K562 (cell line): ENCODE measurements around the gene GNPAT. TPM values are rescaled to one million over a fixed set of nuclear protein-coding genes. Genes with fewer than 3 reads are reported as not detected.

Experiments used
- ATAC-seq: fragments of 200-7000 bp; cut with Tn5 transposase; 3 replicates; pipeline ENCODE4 v1.9.1; 2020; ENCODE audit warnings: moderate library complexity
- BruUV-seq: library from RNA; stranded (reverse); fragments of 400-500 nt; replicated peaks from 2 replicates; lab custom pipeline; 2021; lab: Mats Ljungman, UMichigan
- CTCF ChIA-PET: fragments of 300-600 bp; formaldehyde crosslinking; extraction: SDS; loops from one replicate; lab custom pipeline; 2021; ENCODE audit warnings: low intra/inter-chr PET ratio; lab: Yijun Ruan, JAX
- POLR2A ChIA-PET: fragments of 300-600, 350-650 bp; sonication (Branson Sonifier 250); formaldehyde crosslinking; extraction: SDS; loops from one replicate; lab custom pipeline; 2021; ENCODE audit warnings: antibody characterized with exemption, inconsistent platforms; lab: Yijun Ruan, JAX
- DNase-seq, 4 experiments: peaks; one replicate each; pipeline versions ENCODE4 v3.0.0 to v3.0.0-alpha.2; 2011 to 2018; ENCODE audit warnings: low spot score in 3 of 4, mixed read lengths in 3 of 4; ENCODE audit errors: extremely low read depth in 1 of 4
- FAIRE-seq: peaks from 2 replicates; lab custom pipeline; 2011; peaks lifted over from hg19 to GRCh38; lab: Jason Lieb, UNC
- H2AFZ ChIP-seq: 2 replicates; pipeline ENCODE4 v1.6.0; 2011; ENCODE audit warnings: low read depth, low read length, control low read depth, inconsistent platforms
- H3K27ac ChIP-seq: fragments of 200-600 bp; 3 replicates; pipeline ENCODE4 v1.8.0; 2011; ENCODE audit warnings: low read depth, mild to moderate bottlenecking, control low read depth, inconsistent platforms, low read length, moderate library complexity, mixed read lengths; ENCODE audit errors: extremely low read depth
- H3K27me3 ChIP-seq, 2 experiments: fragments of 300-600 bp in 1 of 2; 2 replicates in 1 of 2; 3 replicates in 1 of 2; pipeline versions ENCODE4 v1.6.0 to v1.8.0; 2011; ENCODE audit warnings: inconsistent platforms in 2 of 2, low read length in 2 of 2, mild to moderate bottlenecking in 1 of 2, mixed read lengths in 1 of 2, moderate library complexity in 1 of 2; ENCODE audit not compliant: control insufficient read depth in 2 of 2, insufficient read depth in 2 of 2
- H3K36me3 ChIP-seq: fragments of 300-600 bp; 3 replicates; pipeline ENCODE4 v1.8.0; 2011; ENCODE audit warnings: mild to moderate bottlenecking, low read length, inconsistent platforms; ENCODE audit not compliant: control insufficient read depth, insufficient read depth
- H3K4me1 ChIP-seq, 2 experiments: fragments of 200-600 bp in 1 of 2; replicated peaks in 1 of 2; 2 replicates in 1 of 2; 3 replicates in 1 of 2; pipeline versions ENCODE4 v1.5.1 to v1.8.0; 2011; ENCODE audit warnings: inconsistent platforms in 2 of 2, low read length in 2 of 2, mild to moderate bottlenecking in 1 of 2, mixed read lengths in 1 of 2, moderate library complexity in 1 of 2; ENCODE audit not compliant: control insufficient read depth in 2 of 2, insufficient read depth in 2 of 2
- H3K4me2 ChIP-seq: 2 replicates; pipeline ENCODE4 v1.6.1; 2011; ENCODE audit warnings: low read length, control low read depth, inconsistent platforms, mixed read lengths; ENCODE audit not compliant: insufficient read depth
- H3K4me3 ChIP-seq: fragments of 200-600 bp; sonication (generic), shearing (Covaris generic); 2 replicates; pipeline ENCODE4 v1.5.1; 2016; ENCODE audit warnings: control low read depth, inconsistent platforms
- H3K79me2 ChIP-seq: fragments of 200-600 bp; 3 replicates; pipeline ENCODE4 v1.8.0; 2011; ENCODE audit warnings: low read length, inconsistent platforms; ENCODE audit not compliant: control insufficient read depth, insufficient read depth
- H3K9ac ChIP-seq, 2 experiments: 2 replicates each; pipeline versions ENCODE4 v1.6.0 to v1.6.1; 2011; ENCODE audit warnings: low read depth in 2 of 2, low read length in 2 of 2, control low read depth in 1 of 2, inconsistent platforms in 1 of 2, mild to moderate bottlenecking in 1 of 2, mixed read lengths in 1 of 2; ENCODE audit not compliant: insufficient read depth in 1 of 2
- H3K9me1 ChIP-seq: one replicate; pipeline ENCODE4 v1.6.0; 2011; ENCODE audit warnings: inconsistent platforms, mild to moderate bottlenecking, low read length, moderate library complexity; ENCODE audit not compliant: control insufficient read depth, insufficient read depth
- H3K9me3 ChIP-seq: replicated peaks from 2 replicates; pipeline ENCODE4 v1.5.1; 2011; ENCODE audit warnings: low read depth, low read length, inconsistent platforms; ENCODE audit not compliant: control insufficient read depth, insufficient read depth
- H4K20me1 ChIP-seq: replicated peaks from 2 replicates; pipeline ENCODE4 v1.6.1; 2011; ENCODE audit warnings: low read length, inconsistent platforms, mixed read lengths; ENCODE audit not compliant: control insufficient read depth, insufficient read depth
- BCOR ChIP-seq: fragments of 450-650 bp; IDR thresholded peaks from 2 replicates; pipeline ENCODE4 v1.6.1; 2016
- C11orf30 ChIP-seq: fragments of 450-650 bp; IDR thresholded peaks from 2 replicates; pipeline ENCODE4 v1.6.1; 2016; ENCODE audit warnings: low read depth, mild to moderate bottlenecking
- CEBPG ChIP-seq, 3 experiments: fragments of 200-800 bp in 1 of 3; sonication (Bioruptor generic) in 1 of 3; sonication (generic) in 1 of 3; formaldehyde crosslinking in 1 of 3; IDR thresholded peaks in 2 of 3; conservative IDR thresholded peaks in 1 of 3; 2 replicates each; pipeline versions ENCODE4 v1.6.1 to v1.8.0; 2016 to 2022; ENCODE audit warnings: missing compliant biosample characterization in 2 of 3, missing genetic modification characterization in 2 of 3, mild to moderate bottlenecking in 1 of 3, missing genetic modification reagents in 1 of 3
- DPF2 ChIP-seq: fragments of 450-650 bp; IDR thresholded peaks from 2 replicates; pipeline ENCODE4 v1.6.1; 2016
- FOXP1 ChIP-seq: sonication (generic); formaldehyde crosslinking; IDR thresholded peaks from 2 replicates; pipeline ENCODE4 v1.8.0; 2022; ENCODE audit warnings: mild to moderate bottlenecking, missing genetic modification reagents
- NR1H2 ChIP-seq: sonication (generic); formaldehyde crosslinking; IDR thresholded peaks from 2 replicates; pipeline ENCODE4 v1.4.0; 2020; ENCODE audit warnings: mild to moderate bottlenecking, missing genetic modification reagents
- PYGO2 ChIP-seq: fragments of 450-650 bp; IDR thresholded peaks from 2 replicates; pipeline ENCODE4 v1.6.1; 2016; ENCODE audit warnings: mild to moderate bottlenecking, missing genetic modification characterization, moderate library complexity, missing compliant biosample characterization
- SRSF9 ChIP-seq: fragments of 200-400 bp; formaldehyde crosslinking; IDR thresholded peaks from 2 replicates; pipeline ENCODE4 v1.6.1; 2017; ENCODE audit warnings: low read depth, low read length, borderline replicate concordance
- ZBTB1 ChIP-seq: sonication (generic); formaldehyde crosslinking; IDR thresholded peaks from 2 replicates; pipeline ENCODE4 v1.8.1; 2023; ENCODE audit warnings: missing genetic modification reagents, low read depth, mild to moderate bottlenecking, borderline replicate concordance
- ZNF253 ChIP-seq: fragments of 250-450 bp; sonication (Bioruptor Pico); conservative IDR thresholded peaks from 2 replicates; pipeline ENCODE4 v1.6.1; 2021; ENCODE audit warnings: mild to moderate bottlenecking
- ZNF41 ChIP-seq: fragments of 250-450 bp; sonication (Bioruptor Pico); conservative IDR thresholded peaks from 2 replicates; pipeline ENCODE4 v1.4.0; 2020; ENCODE audit warnings: mild to moderate bottlenecking
- WGBS: fragments of 100-300 bp; shearing (Covaris generic); methylation state at CpG from one replicate; pipeline ENCODE4 v1.1.6; 2016; ENCODE audit warnings: low coverage, mixed read lengths; ENCODE audit not compliant: insufficient coverage; ENCODE audit errors: missing lambda C conversion rate; 5-methylcytosine and 5-hydroxymethylcytosine counted together
- in situ Hi-C: fragments of 300-500 bp; cut with MboI; formaldehyde crosslinking; loops from 4 replicates; pipeline ENCODE4 v1.15.0; 2018; ENCODE audit warnings: inconsistent platforms, mixed read lengths
- intact Hi-C: fragments of 100-400 bp; cut with micrococcal nuclease; formaldehyde crosslinking; loops from 2 replicates; pipeline ENCODE4 v1.14.2; 2022
- polyA plus RNA-seq, 8 experiments: library from polyadenylated mRNA; depleted of rRNA in 4 of 8; stranded (reverse) in 5 of 8; unstranded in 3 of 8; fragments of >200 nt; fragmentation: Nextera tagmentation in 2 of 8; fragmentation: Illumina TruSeq in 1 of 8; extraction: Ambion mirVana in 2 of 8; extraction: Trizol in 1 of 8; gene quantifications; 2 replicates each; pipeline versions ENCODE4 v1.2.1 to v1.2.3, GENCODE V29; 2011 to 2014; ENCODE audit warnings: inconsistent platforms in 1 of 8, missing spikeins in 1 of 8
- total RNA-seq, 7 experiments: library from RNA; depleted of rRNA in 6 of 7; stranded (reverse); fragments of >200 nt in 6 of 7; fragmentation: Illumina TruSeq in 2 of 7; extraction: Trizol in 2 of 7; gene quantifications; 2 replicates each; pipeline versions ENCODE4 v1.2.1 to v1.2.3, GENCODE V29; 2011 to 2021; ENCODE audit warnings: low replicate concordance in 1 of 7
- TF ChIP-seq, protein P1 (sequence below): fragments of 150-350 bp; conservative IDR thresholded peaks from 2 replicates; pipeline ENCODE4 v1.6.1; 2014; ENCODE audit warnings: low read length
- TF ChIP-seq, protein P2 (sequence below): fragments of 450-650 bp; IDR thresholded peaks from 2 replicates; pipeline ENCODE4 v1.6.1; 2017; ENCODE audit warnings: mild to moderate bottlenecking, moderate library complexity
- TF ChIP-seq, protein P3 (sequence below): sonication (generic); formaldehyde crosslinking; IDR thresholded peaks from 2 replicates; pipeline ENCODE4 v1.8.0; 2023; ENCODE audit warnings: mild to moderate bottlenecking, missing genetic modification reagents

Gene GNPAT
- total and polyA plus RNA-seq, 9 of the 15 experiments (the other 6 are each of a cell fraction or from before 2014, with no cell fraction given) = 32.1 to 68.8 (median 50.7) TPM

DNA sequence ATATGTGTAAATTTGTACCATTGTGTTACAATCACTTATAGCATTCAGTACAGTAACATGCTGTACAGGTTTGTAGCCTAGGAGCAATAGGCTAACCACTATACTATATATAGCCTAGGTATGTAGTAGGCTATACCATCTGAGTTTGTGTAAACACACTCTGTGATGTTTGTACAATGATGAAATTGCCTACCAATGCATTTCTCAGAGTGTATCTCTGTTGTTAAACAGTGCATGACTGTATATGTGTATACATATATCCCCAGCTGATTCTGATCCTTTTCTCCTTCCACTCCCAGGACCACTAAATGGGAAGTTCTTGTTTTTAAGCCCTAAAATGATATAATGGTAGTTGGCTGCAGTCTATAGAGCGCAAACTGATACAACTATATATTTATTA is 7.8 kb downstream of the GNPAT start:
- no peak overlapping the region for H3K27ac ChIP-seq
- BruUV-seq = no TSS peak
- no peak overlapping the region for H3K4me3 ChIP-seq
- no peak overlapping the region for H3K4me2 ChIP-seq
- peaks cover 37% of the 10 kb centered on the region; the same call in 2 of the 3 replicates for H3K36me3 ChIP-seq
- peaks cover 43% of the 10 kb centered on the region for H3K79me2 ChIP-seq
- WGBS = 100% methylated on average over 1 of the region's 1 CpG
- ATAC-seq (no peak; the same call in 2 of the 3 replicates), DNase-seq (no peak), FAIRE-seq (no peak)
- in situ Hi-C loops = no loop called here
- H3K9me1 ChIP-seq = no peaks in the 10 kb centered on the region
- no peaks in the 10 kb centered on the region for H3K27me3 ChIP-seq
- peaks cover 0 to 4% of the 10 kb centered on the region in 2 experiments; a peak in 1 of 5 replicates for H3K4me1 ChIP-seq
- CTCF ChIA-PET = no interaction called here
- intact Hi-C loops = no loop called here
- no peaks in the 10 kb centered on the region for H3K9me3 ChIP-seq
- POLR2A ChIA-PET = no interaction called here
- no peak overlapping the region for H2AFZ ChIP-seq
- TF ChIP-seq C11orf30 = 0 out of 2 replicates have a peak, but pooled peaks have one; percentile 6
- no peak for TF ChIP-seq ZBTB1 (CRISPR knock-in tag)
- TF ChIP-seq SRSF9 = no peak
- no peak for TF ChIP-seq BCOR
- TF ChIP-seq, protein P1, sequence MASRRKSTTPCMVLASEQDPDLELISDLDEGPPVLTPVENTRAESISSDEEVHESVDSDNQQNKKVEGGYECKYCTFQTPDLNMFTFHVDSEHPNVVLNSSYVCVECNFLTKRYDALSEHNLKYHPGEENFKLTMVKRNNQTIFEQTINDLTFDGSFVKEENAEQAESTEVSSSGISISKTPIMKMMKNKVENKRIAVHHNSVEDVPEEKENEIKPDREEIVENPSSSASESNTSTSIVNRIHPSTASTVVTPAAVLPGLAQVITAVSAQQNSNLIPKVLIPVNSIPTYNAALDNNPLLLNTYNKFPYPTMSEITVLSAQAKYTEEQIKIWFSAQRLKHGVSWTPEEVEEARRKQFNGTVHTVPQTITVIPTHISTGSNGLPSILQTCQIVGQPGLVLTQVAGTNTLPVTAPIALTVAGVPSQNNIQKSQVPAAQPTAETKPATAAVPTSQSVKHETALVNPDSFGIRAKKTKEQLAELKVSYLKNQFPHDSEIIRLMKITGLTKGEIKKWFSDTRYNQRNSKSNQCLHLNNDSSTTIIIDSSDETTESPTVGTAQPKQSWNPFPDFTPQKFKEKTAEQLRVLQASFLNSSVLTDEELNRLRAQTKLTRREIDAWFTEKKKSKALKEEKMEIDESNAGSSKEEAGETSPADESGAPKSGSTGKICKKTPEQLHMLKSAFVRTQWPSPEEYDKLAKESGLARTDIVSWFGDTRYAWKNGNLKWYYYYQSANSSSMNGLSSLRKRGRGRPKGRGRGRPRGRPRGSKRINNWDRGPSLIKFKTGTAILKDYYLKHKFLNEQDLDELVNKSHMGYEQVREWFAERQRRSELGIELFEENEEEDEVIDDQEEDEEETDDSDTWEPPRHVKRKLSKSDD = no peak
- TF ChIP-seq PYGO2 = no peak
- TF ChIP-seq FOXP1 (CRISPR knock-in tag) = no peak
- no peak for TF ChIP-seq DPF2
- TF ChIP-seq NR1H2 = no peak
- no peak for TF ChIP-seq ZNF41 (CRISPR knock-in tag)
- TF ChIP-seq, protein P2, sequence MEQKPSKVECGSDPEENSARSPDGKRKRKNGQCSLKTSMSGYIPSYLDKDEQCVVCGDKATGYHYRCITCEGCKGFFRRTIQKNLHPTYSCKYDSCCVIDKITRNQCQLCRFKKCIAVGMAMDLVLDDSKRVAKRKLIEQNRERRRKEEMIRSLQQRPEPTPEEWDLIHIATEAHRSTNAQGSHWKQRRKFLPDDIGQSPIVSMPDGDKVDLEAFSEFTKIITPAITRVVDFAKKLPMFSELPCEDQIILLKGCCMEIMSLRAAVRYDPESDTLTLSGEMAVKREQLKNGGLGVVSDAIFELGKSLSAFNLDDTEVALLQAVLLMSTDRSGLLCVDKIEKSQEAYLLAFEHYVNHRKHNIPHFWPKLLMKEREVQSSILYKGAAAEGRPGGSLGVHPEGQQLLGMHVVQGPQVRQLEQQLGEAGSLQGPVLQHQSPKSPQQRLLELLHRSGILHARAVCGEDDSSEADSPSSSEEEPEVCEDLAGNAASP = no peak
- TF ChIP-seq ZNF253 = no peak
- no peak for TF ChIP-seq CEBPG (CRISPR knock-in tag; IDR thresholded peaks at IDR 0.05)
- TF ChIP-seq CEBPG (tag; conservative IDR thresholded peaks at IDR 0.05 in 1 of 2, IDR thresholded peaks at IDR 0.05 in 1 of 2) = peak in 1 of 2 experiments; percentile 56; a peak in 2 of 4 replicates
- TF ChIP-seq, protein P3, sequence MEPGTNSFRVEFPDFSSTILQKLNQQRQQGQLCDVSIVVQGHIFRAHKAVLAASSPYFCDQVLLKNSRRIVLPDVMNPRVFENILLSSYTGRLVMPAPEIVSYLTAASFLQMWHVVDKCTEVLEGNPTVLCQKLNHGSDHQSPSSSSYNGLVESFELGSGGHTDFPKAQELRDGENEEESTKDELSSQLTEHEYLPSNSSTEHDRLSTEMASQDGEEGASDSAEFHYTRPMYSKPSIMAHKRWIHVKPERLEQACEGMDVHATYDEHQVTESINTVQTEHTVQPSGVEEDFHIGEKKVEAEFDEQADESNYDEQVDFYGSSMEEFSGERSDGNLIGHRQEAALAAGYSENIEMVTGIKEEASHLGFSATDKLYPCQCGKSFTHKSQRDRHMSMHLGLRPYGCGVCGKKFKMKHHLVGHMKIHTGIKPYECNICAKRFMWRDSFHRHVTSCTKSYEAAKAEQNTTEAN (CRISPR knock-in tag) = no peak
- no peaks in the 10 kb centered on the region for H4K20me1 ChIP-seq
- H3K9ac ChIP-seq = no peak overlapping the region
